SKM-1 (cell line): ENCODE data around the gene DPH3.

Experiments
- DNase-seq: peaks from one replicate; lab custom pipeline; 2025; ENCODE audit not compliant: unreplicated experiment; lab: John Stamatoyannopoulos, UW

Gene DPH3

GRCh38 chr3:16294844-16295243, 30.1 kb upstream of the DPH3 start:
- no peak for DNase-seq

DNA sequence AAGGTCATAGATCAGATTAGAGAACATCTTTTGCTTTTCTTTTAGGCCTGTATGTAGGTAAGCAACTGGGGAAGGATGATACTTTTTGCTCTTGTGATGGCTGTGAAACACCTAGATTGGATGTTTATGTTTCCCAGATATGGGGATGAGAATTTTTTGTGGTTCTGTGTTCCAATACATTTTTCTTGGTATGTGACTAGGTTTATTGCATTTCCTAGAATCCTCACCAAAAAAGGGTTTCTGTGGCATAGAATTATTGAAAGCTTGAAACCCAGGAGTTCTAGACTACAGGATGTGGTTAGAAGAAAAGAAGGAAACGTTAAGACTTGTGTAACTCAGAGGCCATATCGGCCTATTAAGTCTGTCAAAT, 26.1 kb upstream of the DPH3 start:
- peak; percentile 30 for DNase-seq

DNA sequence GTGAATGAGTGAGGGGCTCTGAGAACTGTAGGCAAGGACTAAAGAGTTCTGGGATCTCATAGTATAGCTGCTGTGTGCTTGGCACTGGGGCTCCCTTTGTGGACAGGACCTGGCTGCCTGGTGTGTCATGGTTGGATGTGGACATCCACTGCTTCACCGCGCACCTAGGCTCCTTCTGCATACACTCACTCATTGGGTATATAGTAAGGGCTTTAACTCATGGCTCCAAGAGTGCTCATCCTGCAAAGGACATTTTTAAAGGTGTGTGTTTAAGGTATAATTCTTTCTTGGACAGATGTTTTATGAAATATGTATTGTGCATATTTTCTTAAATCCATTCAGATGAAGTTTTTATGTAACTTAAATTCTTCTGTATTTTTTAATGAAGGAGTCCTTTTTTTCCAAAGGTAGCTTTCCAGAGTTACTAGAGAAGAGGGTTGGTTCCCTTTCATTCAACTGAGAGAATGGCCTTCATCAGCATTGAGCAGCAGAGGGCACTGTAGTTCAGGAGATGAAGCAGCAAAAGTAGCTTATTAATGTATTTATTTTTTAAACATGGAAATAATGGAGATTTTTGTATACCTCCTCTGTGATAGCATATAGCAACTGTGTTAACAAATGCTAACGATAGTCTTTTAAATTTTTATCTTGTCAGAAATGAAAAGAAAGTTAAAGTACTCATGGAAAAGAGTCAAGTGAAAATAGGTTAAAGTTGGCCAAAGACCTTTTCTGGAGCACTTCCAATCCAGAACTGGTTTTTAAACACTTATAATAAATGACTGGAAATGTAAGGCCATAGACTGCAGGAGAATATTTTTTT, 25.5 kb upstream of the DPH3 start:
- DNase-seq = peak; percentile 54

DNA sequence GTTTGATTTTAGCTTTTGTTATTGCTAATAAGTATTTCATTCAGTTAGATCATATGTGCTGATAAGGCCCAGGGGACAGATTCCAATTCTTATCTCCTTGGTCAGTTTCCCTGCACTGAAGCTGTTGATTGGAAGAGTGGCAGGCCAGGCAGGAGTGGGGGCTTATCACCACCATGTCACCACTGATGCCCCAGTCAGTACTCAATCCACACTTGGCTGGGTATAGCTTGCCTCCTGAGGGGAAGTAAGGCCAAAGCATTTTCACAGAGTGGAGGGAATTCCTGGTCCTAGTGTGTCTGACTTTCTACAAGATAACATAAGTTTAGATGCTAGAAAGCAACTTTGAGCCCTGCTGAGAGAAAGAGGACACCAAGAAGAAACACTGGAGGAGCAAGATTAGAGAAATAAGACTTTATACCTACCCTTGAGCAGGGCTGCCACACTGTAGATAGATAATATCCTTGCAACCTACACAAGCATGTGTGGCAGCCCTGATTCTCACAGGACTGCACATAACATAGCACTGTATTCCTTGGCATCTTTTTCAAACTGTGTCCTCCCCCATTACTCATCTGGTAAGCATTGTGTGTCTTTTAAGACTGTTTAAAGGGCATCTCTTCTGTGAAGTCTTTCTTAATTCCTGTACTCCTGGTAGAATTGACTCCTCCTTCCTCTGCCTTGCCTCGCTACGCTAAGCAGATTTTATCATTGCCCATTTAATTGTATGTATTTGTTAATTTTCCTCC, 24.6 kb upstream of the DPH3 start:
- no peak for DNase-seq

DNA sequence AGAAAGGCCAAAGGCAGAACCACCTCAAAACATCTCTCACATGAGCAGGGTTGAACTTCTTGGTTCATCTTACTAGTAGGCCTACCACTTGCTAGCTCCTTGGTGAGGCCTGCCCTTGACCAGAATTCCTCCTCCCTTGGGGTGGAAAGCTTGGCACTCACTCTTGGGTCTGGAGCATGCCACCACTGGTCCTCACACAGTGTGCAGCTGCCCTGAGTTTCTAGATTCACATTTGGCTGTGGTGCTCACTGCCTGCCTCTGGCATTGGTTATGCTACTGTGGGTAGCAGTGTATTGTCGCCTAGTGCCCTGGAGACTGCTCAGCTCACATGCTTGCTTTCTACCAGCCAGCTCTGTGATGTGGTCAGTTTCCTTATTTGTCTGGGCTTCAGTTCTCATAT, 23.9 kb upstream of the DPH3 start:
- no peak for DNase-seq

- no peak for DNase-seq
These were observed 22.2 kb upstream of the DPH3 start for GRCh38 chr3:16286751-16287543.

DNA sequence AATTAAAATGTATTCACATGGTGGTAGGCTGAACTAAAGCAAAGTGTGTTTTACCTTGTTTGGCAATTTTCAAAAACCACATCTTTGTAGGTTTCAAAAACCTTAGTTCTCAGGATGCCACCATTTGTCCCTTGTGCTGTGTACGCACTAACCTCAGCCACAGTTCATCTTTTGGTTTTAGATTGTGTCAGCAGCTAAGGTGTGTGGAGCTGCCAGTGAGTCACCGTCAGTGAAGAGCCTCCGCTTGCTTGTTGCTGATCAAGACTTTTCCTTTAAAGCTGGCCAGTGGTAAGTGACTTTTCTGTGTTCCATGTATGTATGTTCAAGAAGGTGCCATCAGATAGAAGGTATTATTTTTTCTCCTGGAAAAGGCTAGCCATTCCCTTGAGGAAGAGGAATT, 21.4 kb upstream of the DPH3 start:
- no peak for DNase-seq

GRCh38 chr3:16284633-16285032, 19.9 kb upstream of the DPH3 start:
- no peak for DNase-seq

GRCh38 chr3:16280671-16281070, 15.9 kb upstream of the DPH3 start:
- no peak for DNase-seq

- no peak for DNase-seq
These were observed 14.5 kb upstream of the DPH3 start for GRCh38 chr3:16279010-16279801.

GRCh38 chr3:16277471-16277870, 12.7 kb upstream of the DPH3 start:
- no peak for DNase-seq

GRCh38 chr3:16273867-16274266, 9.1 kb upstream of the DPH3 start:
- DNase-seq = no peak

- no peak for DNase-seq
These were observed 7.8 kb upstream of the DPH3 start for GRCh38 chr3:16272588-16272987.

GRCh38 chr3:16270855-16271254, 6.1 kb upstream of the DPH3 start:
- no peak for DNase-seq

GRCh38 chr3:16266714-16267113, 2.0 kb upstream of the DPH3 start:
- no peak for DNase-seq

DNA sequence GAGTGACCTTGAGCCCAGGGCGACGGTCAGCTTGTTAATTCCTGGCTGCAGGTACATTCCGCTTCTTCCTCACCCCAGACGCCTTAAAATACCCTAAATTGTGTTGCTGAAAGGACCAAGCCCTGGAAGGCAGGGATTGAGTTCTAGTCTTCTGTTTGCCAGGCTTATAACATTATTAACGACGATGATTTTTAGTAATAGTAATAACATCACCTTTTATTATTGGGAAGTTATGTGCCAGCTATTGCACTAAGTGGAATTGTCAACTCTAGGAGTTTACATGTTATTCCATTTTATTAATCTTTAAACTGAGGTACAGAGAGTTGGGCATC, 678 bp upstream of the DPH3 start:
- no peak for DNase-seq

GRCh38 chr3:16264174-16264707, 502 bp downstream of the DPH3 start:
- no peak for DNase-seq

- no peak for DNase-seq
These were observed 2.6 kb downstream of the DPH3 start for GRCh38 chr3:16262174-16262573.

DNA sequence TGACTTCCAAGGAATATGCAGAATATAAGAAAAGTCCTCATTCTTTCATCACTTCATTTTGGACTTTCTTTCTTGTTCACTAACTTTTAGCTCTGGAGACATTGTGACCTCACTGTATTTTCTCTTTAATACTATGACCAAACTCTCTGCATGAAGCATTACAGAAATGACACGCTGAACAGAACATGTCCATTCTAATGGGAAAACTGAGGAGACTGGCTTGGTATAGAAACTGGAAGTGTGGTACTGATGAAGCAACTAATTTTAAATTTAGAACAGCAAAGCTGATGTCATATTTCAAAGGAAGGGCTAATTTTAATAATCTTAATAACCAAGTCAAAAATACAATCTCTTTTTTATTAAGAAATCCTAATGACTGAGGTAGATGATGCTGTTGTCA, 4.7 kb downstream of the DPH3 start:
- DNase-seq = no peak

- DNase-seq = no peak
These were observed 5.9 kb downstream of the DPH3 start for GRCh38 chr3:16258866-16259265.

DNA sequence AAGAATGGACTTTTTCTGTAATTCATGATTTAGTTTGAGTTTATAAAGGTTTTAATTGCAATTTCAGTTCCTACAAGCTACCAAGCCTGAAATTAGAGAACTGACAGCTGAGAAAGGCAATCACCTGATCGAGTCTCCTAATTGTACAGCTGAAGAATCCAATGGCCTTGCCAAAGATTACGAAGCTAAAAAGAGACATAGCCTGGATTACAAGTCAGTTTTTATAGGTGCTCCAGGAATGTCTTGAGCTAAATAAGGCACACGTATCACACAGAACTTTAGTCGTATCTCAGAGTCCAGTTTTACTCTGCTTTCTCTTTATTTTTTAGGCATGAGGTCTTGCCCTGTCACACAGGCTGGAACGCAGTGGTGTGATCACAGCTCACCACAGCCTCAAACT, 6.6 kb downstream of the DPH3 start:
- DNase-seq = no peak
